ENCODE data around the gene C1orf210.

DNA sequence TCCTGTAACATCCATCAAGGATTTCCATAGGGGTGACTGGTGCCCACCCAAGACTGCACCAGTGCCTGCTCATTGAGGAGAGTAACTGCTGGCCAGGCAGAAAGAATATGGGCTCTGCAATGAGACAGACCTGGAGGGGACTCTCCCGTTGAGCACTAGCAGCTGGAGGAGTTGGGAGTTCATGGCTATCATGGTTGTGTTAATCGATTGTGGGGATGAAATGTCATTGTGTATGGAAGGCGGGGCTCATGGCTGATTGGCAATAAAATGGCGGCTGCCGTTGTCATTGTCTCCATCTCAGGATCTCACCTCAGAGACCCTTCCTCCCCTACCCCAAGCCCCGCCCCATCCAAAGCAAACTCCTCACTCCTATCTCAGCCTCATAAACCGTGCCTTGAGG lies 11.7 kb downstream of the C1orf210 start:
- no peak for TF ChIP-seq YY1 (IDR thresholded peaks at IDR 0.05; ENCODE audit: insufficient read depth, insufficient read length)
- TF ChIP-seq SUZ12 (IDR thresholded peaks at IDR 0.05; ENCODE audit: extremely low read depth, insufficient read depth, insufficient read length) = no peak
- no peak for TF ChIP-seq ZNF274 (IDR thresholded peaks at IDR 0.05; ENCODE audit: low read depth, low read length)

Measured in NT2/D1 (cell line).